HG02588 (cell line): ENCODE measurements around the gene FLNB.

Experiments
- ATAC-seq: cut with Tn5 transposase; IDR thresholded peaks from one replicate; pipeline ENCODE4 v1.9.1; 2021; ENCODE audit warnings: mild to moderate bottlenecking, moderate library complexity; ENCODE audit not compliant: unreplicated experiment

Gene FLNB

DNA sequence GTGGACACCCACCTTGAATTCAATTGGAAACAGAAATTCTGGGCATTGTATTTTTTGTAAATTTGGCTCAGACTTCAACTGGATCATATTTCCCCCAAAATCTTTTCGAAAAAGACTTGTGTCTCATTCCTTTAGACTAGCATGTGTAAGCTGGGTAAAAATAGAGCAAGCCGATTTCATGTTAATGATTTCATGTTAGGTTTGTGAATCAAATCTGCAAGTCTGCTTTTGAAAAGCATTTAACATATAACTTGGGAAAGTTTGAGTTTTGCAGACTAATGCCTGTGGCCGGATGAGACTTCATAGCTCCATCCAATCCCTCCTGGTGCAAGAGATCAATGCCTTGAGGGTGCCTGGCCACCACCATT is 64.5 kb downstream of the FLNB start:
- no peak for ATAC-seq

DNA sequence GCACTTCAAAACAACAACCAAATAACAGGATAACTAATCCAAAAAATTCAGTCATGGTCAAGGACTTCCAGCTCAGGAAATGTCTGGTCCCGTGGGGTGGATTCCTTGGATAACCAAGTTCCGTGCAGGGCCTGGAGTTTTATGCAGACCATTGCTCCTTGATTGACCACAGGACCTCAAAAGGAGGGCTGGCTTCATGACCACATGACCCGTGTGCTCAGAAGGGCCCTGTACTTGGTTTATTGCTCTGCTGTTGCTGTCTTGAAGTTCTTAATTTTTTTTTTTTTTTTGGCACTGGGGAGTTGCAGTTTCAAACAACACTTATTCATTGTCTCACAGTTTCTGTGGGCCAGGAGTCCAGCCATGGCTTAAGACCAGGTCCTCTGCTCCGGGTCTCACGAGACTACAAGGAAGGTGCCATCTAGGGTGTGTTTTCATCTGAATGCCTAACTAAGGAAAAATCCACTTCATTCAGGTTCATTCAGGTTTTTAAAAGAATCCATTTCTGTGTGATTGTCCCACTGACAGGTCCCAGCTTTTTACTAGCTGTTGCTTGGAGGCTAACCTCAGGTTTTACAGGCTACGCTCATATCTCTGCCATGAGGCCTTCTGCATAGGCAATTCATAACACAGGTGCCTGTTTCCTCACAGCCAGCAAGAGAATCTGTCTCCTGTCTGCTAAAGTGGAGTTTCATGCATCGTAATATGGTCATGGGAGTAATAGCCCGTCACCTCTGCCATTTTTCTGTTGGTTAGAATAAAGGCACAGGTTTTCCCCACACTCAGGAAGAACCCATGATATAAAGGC is 65.3 kb downstream of the FLNB start:
- ATAC-seq: no peak

DNA sequence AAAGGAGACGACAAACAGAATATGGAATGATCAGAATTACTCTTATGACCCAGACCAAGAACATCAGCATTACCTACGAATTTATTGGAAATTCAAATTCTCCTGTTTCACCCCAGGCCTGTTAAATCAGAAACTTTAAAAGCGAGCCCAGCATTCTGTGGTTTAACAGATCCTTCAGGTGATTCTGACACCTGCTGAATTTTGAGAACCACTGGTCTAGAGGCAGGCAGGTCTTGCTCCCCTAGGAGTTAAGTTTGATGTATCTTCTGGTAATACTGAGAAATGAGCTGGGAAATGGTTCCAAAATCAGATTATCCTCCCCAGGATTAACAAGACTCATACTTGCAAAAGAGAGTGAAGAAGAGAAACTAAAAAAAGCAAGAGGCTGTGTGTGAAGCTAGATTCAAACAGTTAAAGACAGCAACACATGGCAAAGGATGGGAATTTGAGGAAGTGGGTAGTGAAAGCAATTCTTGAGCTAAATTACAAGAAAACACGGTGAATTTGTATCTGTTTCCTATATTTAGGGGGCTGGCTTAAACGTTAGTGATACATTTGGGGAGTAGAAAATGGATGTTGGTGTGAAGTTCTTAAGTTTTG is 66.0 kb downstream of the FLNB start:
- no peak for ATAC-seq

DNA sequence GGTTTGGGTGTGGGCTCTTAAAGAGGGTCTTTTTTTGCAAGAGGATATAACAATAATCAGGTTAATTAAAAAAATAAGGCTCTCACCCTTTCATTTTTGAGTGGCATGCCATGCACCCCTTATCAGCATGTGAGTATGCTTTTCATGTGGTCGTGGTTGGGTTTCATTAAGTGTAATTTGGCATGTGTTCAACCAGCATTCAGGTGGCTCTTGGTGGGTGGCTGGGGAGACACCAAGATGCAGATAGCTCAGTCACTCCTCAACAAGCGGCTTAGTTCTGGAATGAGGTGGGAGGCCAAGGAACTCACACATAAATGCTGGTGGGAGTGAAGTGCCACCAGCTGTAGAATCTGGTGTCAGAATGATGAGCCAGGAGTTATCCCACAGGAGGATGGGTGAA is 66.8 kb downstream of the FLNB start:
- no peak for ATAC-seq

DNA sequence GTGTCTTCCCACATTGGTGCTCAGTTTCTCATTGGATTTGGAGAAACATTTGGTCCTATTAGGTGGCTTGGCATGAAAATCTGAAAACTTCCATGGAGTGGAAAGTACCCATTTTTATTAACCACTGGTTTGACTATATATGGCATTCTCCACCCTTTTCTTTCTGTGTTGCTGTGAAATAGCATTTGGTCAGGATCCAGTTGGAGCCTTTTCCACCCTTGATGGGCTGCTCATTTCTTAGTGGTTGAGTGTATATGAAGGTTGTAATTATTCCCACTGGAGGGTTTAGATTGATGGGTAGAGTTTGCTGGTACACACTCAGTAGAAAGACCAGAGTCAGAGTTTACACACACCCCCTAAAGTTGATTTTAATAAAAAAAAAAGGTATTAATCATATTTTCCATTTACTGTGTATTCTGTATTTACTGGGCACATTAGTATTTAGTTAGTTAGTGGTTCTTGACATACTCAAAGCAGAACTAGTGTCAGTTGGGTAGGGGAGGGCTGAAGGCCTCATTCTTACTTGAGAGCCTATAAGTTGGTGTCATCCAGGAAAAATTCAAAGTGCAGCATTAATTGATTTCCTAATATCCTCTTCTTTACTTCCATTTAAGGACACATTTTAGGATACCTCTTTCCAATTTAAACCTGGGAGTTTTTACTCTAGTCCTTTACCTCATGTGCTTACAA is 69.5 kb downstream of the FLNB start:
- no peak for ATAC-seq

DNA sequence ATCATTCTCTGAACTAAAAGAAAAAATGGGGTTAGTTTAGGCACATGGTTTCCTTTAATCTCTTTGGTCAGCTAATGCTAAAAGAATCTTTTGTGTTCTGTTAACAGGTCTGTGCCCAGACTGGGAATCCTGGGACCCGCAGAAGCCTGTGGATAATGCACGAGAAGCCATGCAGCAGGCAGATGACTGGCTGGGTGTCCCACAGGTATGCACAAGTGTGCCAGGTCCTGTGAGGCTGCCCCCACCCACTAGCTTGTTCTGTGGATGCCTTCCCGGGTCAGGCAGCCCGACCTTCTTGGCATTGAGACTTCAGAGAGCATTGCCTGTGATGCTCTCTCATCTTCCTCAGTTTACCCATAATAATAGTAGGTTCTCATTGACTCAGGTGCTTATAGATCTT is 70.4 kb downstream of the FLNB start:
- no peak for ATAC-seq

DNA sequence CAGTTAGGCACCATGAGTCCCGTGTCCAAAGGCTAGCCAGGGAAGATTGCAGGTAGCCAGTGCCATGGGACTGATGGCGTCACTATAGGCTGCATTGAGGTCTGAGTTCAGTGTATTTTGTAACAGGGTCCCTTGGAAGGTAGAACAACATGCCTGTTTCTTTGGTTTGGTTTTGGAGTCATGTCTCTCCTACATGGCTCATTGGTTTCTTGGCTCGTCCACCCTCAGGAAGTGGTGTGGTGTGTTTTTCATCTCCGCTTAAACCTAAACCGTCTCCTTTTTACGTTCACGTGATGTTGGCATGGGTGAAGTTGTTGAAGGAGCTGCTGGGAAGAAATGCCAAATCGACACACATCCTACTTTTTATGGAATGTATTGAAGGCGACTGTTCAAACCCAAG is 71.6 kb downstream of the FLNB start:
- no peak for ATAC-seq

DNA sequence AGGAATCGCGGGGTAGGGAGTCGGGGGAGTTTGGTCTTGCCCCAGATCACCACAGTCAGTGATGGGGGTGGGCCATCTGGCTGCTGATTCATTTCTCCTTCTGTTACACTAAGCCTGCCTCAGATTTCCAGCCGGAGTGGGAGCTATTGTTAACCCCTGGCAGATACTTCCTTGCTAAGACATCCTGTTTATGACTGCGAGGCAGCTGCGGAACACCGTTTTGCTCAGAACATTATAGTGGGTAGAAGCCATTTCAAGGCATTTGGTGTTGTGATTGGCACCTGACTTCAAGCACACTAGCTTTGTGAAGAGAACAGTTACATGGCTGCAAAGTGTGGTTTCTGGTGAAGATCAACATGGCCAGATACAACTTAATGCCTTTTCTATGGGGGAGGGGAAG is 73.8 kb downstream of the FLNB start:
- ATAC-seq: no peak

DNA sequence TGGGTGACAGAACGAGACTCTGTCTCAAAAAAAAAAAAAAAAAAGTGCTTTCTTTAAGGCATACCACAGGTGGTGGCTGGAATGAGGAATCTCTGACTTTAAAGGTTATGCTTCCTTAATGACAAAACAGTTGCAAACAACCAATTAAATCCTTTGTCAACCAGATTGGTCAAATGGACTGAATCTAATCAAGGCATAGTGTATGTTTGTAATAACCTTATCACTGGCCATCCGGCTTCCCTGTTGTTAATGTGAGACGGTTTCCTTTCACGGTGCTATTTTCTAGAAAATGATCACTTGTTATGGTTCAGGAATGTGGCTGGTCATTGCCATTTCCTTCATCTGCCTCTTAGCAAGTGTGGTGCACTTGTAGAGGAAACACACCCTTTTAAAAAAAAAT is 75.9 kb downstream of the FLNB start:
- no peak for ATAC-seq

DNA sequence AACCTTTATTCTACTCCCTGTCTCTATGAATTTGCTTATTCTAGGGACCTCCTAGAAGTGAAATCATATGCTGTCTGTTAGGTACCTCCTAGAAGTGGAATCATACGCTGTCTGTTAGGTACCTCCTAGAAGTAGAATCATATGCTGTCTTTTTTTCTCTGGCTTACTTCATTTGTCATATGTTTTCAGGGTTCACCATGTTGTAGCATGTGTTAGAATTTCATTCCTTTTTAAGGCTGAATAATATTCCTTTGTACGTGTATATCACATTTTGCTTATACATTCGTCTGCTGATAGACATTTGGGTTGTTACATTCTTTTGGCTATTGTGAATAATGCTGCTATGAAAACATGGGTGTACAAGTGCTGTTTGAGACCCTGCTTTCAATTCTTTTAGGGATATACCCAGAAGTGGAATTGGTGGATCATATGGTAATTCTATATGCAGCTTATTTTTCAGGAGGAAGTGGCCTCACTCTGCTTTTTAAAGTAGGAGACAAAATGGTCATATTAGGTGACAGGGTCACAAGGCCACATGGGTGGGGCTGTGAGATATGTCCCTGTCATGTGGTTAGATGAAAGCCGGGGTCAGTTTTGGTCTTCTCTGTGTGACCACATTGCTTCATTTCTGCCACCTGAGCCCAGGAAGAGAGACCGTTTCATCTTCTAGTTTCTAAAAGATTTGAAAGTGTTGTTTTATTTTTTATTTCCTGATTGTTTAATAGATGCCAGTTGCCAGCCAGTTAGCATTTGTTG is 76.7 kb downstream of the FLNB start:
- ATAC-seq: no peak

DNA sequence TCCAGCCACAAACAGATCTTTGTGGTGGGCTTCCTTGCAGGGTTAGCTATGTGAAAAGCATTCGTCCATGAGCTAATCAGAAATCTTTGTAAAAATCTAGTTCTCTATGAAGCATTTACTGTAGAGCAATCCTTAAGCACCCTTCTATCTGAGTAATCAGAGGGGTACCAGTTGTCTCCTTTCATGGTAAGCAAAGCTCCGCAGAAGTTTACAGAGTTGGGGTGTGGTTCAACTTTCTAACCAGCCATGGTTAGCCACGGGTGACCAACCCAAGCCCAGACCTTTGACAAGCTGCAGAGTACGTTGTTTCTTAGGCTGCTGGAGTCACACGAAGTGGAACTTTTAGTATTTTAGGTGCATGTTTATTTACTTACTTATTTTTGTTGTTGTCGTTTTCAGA is 77.4 kb downstream of the FLNB start:
- no peak for ATAC-seq

DNA sequence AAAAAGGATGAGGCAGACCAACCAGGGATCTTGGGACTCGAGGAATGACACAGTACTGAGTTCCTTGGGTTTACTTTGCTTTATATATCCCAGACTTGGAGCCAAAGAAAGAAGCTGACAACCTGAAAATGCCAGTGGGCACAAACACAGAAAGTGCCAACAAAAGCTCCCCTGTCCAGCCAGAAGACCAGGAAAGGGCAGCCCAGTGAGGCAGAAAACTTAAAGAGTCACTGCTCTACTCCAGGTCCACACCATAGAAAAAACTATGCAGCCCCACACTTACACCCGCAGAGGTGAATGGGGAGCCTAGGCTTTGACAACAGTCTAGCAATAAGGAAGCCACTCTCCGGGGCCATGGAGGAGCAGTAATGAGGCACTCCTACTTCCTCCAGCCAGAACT is 80.3 kb downstream of the FLNB start:
- no peak for ATAC-seq

DNA sequence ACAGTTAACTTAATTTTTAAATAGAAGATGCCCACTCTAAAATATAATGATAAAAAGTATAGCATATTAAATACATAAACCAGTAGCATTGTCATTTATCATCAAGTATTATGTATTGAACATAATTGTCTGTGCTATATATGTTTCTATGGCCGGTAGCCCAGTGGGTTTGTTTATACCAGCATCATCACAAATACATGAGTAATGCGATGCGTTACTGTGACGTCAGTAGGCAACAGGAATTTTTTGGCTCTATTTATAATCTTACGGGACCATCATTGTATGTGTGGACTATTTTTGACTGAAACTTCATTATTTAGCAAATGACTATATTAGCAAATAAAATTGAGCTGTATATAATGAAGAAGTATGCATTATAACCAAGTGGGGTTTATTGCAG is 82.1 kb downstream of the FLNB start:
- ATAC-seq: no peak

DNA sequence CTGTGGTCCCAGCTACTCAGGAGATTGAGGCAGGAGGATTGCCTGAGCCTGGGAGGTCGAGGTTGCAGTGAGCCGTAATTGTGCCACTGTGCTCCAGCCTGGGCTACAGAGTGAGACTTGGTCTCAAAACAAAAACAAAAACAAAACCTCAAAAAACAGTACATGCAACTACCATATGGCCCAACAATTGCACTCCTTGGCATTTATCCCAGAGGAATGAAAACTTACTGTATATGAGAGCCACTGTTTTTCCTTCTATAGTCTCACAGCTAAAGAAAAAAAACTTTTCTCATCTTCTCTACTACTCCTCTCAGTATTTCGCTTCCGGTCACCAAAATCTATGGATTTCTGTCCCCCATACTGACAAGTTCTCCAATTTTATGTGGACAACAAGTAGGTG is 84.3 kb downstream of the FLNB start:
- ATAC-seq: no peak

DNA sequence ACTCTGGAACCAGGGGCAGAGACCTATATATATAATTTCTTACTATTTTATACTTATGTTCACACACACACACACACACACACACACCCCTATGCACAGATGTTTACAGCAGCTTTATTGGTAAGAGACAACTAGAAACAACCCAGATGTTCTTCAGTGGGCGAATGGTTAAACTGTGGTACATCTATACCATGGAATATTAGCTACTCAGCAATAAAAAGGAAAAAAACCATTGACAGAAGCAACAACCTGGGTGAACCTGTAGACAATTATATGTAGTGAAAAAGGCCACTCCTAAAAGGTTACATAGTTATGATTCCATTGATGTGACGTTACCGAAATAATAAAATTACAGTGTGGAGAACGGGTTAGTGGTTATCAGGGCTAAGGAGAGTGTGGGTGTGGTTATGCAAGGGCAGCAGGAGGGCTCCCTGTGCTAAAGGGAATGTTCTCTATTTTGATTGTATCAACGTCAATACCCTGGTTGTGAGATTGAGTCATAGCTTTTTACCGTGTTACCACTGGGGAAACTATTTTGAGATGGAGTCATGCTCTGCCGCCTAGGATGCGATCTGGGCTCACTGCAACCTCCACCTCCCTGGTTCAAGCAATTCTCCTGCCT is 85.5 kb downstream of the FLNB start:
- ATAC-seq: no peak

DNA sequence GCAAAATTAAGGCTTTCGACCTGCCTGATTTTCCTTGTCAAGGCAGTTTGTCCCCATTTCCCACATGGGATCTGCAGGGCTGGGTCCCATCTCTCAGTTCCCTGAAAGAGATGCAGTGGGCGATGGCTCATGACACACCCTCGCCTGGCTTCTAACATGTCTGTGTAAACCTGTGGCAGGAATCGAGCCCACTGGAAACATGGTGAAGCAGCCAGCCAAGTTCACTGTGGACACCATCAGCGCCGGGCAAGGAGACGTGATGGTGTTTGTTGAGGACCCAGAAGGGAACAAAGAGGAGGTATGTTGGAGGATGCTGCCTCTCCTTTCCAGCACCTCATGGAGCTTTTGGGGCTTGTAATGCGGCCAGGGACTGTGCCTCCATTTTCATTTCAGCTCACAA is 86.4 kb downstream of the FLNB start:
- ATAC-seq: no peak

DNA sequence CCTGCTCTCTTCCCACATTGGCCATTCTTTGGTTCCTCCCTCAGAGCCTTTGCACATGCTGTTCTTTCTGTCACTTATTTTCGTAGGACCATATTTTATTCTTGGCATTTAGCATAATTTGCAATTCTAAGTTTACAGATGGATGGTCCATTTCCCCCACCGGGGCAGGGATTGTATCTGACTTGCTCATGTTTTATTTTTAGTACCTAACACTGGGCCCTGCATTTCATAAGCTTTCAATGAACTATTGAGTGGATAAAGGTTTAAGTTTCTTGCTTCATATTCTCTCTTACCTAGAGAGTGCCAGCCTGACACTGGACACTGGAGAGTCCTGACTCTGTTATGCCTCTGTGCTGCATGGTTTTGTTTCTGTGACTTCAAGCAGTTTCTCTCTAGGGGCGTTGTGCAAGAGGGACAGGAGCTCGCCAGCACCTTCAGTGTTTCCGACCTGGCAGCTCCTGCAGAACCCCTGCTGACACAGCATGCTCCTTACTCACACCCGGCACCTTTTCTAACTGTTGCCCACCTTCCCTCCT is 87.4 kb downstream of the FLNB start:
- no peak for ATAC-seq

DNA sequence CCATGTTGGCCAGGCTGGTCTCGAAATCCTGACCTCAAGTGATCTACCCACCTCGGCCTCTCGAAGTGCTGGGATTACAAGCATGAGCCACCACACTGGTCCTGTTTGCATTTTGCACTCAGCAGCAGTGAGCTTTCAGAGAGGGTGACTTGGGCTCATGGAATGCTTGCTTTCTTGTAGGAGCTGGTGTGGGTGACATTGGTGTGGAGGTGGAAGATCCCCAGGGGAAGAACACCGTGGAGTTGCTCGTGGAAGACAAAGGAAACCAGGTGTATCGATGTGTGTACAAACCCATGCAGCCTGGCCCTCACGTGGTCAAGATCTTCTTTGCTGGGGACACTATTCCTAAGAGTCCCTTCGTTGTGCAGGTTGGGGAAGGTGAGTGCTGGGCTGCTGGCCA is 90.3 kb downstream of the FLNB start:
- no peak for ATAC-seq

DNA sequence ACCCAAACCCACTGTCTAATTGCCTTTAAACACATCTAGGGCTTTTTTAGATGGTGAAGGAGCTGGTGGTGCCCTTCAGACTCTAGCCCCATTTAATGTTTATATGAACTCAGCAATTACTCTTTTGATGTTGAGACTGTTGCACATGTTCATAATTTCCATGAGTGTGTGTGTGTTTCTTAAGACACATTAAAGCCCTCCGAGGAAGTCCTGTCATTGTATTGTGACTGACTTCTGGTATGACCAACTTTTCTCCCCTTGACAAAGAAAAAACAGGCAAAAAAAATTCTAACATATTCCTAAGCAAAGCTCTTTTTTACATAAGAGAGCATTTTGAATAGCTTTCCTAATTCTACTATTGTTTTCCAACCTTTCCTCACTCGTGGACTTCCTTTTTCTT is 91.6 kb downstream of the FLNB start:
- ATAC-seq: no peak

DNA sequence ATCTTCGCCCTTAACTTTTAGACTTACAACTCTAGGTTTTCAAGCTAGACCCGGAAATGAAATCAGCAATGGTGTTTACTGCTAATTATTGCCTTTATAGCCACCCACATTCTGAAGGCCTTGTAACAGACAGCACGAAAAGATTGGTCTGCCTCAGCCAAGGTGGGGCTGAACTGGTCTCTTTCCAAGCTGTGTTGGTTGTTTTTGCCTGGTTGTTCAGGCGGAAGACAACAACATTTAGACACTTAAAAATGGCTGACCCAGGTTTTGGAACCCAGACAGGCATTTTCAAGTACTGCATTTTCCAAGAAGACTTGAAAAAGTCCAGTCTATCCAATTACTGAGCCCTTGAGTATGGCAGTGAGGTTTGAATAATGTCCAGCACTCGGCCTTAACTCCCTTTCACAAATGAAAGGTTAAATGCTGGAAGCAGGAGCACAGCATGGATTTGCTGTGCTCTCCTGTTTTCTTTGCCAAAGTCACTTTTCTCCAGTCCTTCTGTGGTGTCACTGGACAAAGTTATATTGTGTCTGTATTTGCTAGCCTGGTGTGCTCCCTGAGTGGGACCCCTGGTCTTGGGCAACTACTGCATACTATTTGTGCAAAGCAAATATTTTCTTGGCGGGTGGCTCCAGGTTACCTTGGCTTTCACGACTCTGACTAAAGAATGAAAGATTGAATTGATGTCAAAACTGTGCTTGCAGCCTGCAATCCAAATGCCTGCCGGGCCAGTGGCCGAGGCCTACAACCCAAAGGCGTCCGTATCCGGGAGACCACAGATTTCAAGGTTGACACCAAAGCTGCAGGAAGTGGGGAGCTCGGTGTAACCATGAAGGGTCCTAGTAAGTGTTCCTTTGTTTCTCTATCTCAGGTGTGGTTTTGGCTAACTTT is 93.5 kb downstream of the FLNB start:
- ATAC-seq: no peak
